Kidney (tissue), 14 donors: ENCODE results near the gene PCDHGB1. TPM values are rescaled to one million over a fixed set of nuclear protein-coding genes. Genes with fewer than 3 reads are reported as not detected.
A peak's percentile ranks its signal among the peaks of the same experiment; 100 is the strongest.
"Not testable (repeated sequence)": the region's sequence is repeated elsewhere in the genome, so short reads cannot be mapped to it uniquely, and the experiment has no call there.

Experiments used
- DNase-seq, 5 donors: peaks; one replicate each; pipeline ENCODE4 v3.0.0-alpha.2; 2013 to 2020
- FAIRE-seq: peaks from 2 replicates; lab custom pipeline; 2012; peaks lifted over from hg19 to GRCh38; lab: Jason Lieb, UNC
- H3K27ac ChIP-seq, 2 donors: one replicate each; pipeline ENCODE4 v1.7.0; 2013; ENCODE audit warnings: low read depth in 2 of 2, low read length in 2 of 2, inconsistent platforms in 1 of 2
- H3K27me3 ChIP-seq: one replicate; pipeline ENCODE4 v1.7.1; 2013; ENCODE audit warnings: low read length, inconsistent platforms; ENCODE audit not compliant: control insufficient read depth, insufficient read depth
- H3K36me3 ChIP-seq, 3 donors: one replicate each; pipeline versions ENCODE4 v1.7.0 to v1.7.1; 2013; ENCODE audit warnings: low read length in 3 of 3, control low read depth in 1 of 3, inconsistent platforms in 1 of 3; ENCODE audit not compliant: insufficient read depth in 3 of 3, control insufficient read depth in 2 of 3
- H3K4me1 ChIP-seq, 3 donors: one replicate each; pipeline versions ENCODE4 v1.7.0 to v1.7.1; 2013; ENCODE audit warnings: low read length in 3 of 3, inconsistent platforms in 1 of 3, low read depth in 1 of 3; ENCODE audit not compliant: control insufficient read depth in 2 of 3, insufficient read depth in 2 of 3
- H3K4me3 ChIP-seq, 3 donors: one replicate each; pipeline versions ENCODE4 v1.7.0 to v1.8.1; 2013; ENCODE audit warnings: low read length in 3 of 3, control low read depth in 1 of 3, inconsistent platforms in 1 of 3
- H3K9ac ChIP-seq, 3 donors: one replicate each; pipeline versions ENCODE4 v1.7.0 to v1.7.1; 2013; ENCODE audit warnings: low read length in 3 of 3, control low read depth in 1 of 3, inconsistent platforms in 1 of 3
- H3K9me3 ChIP-seq, 3 donors: one replicate each; pipeline versions ENCODE4 v1.7.0 to v1.7.1; 2013; ENCODE audit warnings: low read length in 3 of 3, control low read depth in 1 of 3, inconsistent platforms in 1 of 3; ENCODE audit not compliant: control insufficient read depth in 2 of 3, insufficient read depth in 1 of 3
- CTCF ChIP-seq: IDR thresholded peaks from 3 replicates; pipeline ENCODE4 v1.5.1; 2012; ENCODE audit warnings: mild to moderate bottlenecking, moderate library complexity, borderline replicate concordance; ENCODE audit not compliant: insufficient read depth; ENCODE audit errors: extremely low read depth
- intact Hi-C: fragments of 100-400 bp; cut with DNase I; formaldehyde crosslinking; loops from one replicate; pipeline ENCODE4 v1.11.1; 2022
- polyA plus RNA-seq: library from polyadenylated mRNA; stranded (reverse); fragments of 350-450 nt; fragmentation: Illumina TruSeq; extraction: RNeasy Lipid Tissue Mini Kit (QIAGEN cat#74804); gene quantifications from one replicate; pipeline ENCODE4 v1.2.3, GENCODE V29; 2014; ENCODE audit warnings: low read depth, low replicate concordance; ENCODE audit not compliant: insufficient read depth
- total RNA-seq: library from RNA; stranded (reverse); fragmentation: NEBNext Ultra II Directional; extraction: Animal tissue kit (Norgen Biotek cat#: 25700); gene quantifications from one replicate; pipeline ENCODE4 v1.2.1, GENCODE V29; 2021
- donor health status: control.
- donor health status: control.
- donor health status: control.
- donor health status: control.
- donor health status: control.
- donor health status: DM: yes; HTN: yes; CAD: no.
- donor health status: Normal renal cell carcinoma (clear cell type).

Gene PCDHGB1
- total and polyA plus RNA-seq, 2 donors from 2014 or later, result 0.37 to 2.9 TPM

DNA sequence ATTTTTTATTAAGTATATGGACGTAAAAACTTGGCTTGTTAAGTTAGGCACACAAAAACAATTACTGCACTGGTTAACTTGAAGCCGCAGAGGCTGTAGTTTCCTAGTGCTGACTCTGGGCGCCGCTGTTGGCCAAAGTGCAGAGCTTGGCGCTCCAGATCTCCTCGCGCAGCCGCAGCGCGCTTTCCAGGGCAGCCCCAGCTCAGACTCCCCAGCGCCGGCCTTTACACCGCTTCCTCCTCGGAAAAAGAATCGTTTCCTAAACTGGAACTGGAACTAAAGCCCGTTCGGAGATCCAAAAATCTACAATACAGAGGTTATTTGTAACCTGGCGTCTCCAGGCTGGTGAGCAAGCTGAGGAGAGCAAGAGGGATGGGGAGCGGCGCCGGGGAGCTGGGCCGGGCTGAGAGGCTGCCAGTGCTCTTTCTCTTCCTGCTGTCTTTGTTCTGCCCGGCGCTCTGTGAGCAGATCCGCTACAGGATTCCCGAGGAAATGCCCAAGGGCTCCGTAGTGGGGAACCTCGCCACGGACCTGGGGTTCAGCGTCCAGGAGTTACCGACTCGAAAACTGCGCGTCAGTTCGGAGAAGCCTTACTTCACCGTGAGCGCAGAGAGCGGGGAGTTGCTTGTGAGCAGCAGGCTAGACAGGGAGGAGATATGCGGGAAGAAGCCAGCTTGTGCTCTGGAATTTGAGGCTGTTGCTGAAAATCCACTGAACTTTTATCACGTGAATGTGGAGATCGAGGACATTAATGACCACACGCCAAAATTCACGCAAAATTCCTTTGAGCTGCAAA lies 48.1 kb downstream of the PCDHGB1 start, which contains the start of gene PCDHGB5:
Gene PCDHGB5, plus strand, starts transcription at position 192 of the 796 bp plus-strand sequence. Its CDS starts 181 bp downstream, at position 373.
- peaks cover 2 to 49% (median 14%) of the 10 kb centered on the region in 3 donors for H3K9me3 ChIP-seq
- H3K27ac ChIP-seq, H3K4me1 ChIP-seq, intact Hi-C loops, FAIRE-seq, H3K27me3 ChIP-seq, H3K9ac ChIP-seq, H3K36me3 ChIP-seq: not testable (repeated sequence)
- TF ChIP-seq CTCF, result peak; percentile 47
- DNase-seq, result peak in 2 of 5 donors; percentile 27 to 36
- H3K4me3 ChIP-seq, result peak within 1 kb of the TSS in 2 of 3 donors; percentile 39 to 45

- Histone ChIP-seq H3K4me3 (peak overlapping the region in 2 of 3 donors; percentile 39 to 45), H3K27me3 (no peaks in the 10 kb centered on the region), H3K4me1 (no peaks in the 10 kb centered on the region), H3K9me3 (peaks cover 3 to 50% (median 14%) of the 10 kb centered on the region in 3 donors), H3K27ac (no peak overlapping the region), H3K36me3 (no peaks in the 10 kb centered on the region), H3K9ac (no peak overlapping the region)
- intact Hi-C loops, result no loop called here
- no peak for FAIRE-seq
- no peak for DNase-seq
- no peak for TF ChIP-seq CTCF
Observed at GRCh38 chr5:141398608-141399007, 48.7 kb downstream of the PCDHGB1 start.

- TF ChIP-seq CTCF, result no peak
- no peak overlapping the region for H3K9ac ChIP-seq
- H3K36me3 ChIP-seq, result no peaks in the 10 kb centered on the region
- no peak for FAIRE-seq
- no peaks in the 10 kb centered on the region for H3K4me1 ChIP-seq
- H3K4me3 ChIP-seq, result peak overlapping the region in 1 of 3 donors; percentile 25
- H3K27me3 ChIP-seq, result no peaks in the 10 kb centered on the region
- no peak overlapping the region for H3K27ac ChIP-seq
- DNase-seq, result no peak
- intact Hi-C loops, result no loop called here
- H3K9me3 ChIP-seq, result peaks cover 3 to 54% (median 20%) of the 10 kb centered on the region in 3 donors
Observed at GRCh38 chr5:141399555-141400258, 49.8 kb downstream of the PCDHGB1 start.

Other genes starting within 250 kb of the PCDHGB1 start
Only the 30 nearest of the 37 such genes appear.
- 2.4 TPM for gene PCDHB9, start 162.9 kb upstream of the PCDHGB1 start, total RNA-seq
- gene PCDHB9, start 162.9 kb upstream of the PCDHGB1 start, polyA plus RNA-seq, result 0.47 TPM
- gene PCDHB10, start 157.7 kb upstream of the PCDHGB1 start, total RNA-seq, result 2.3 TPM
- 0.73 TPM for gene PCDHB10, start 157.7 kb upstream of the PCDHGB1 start, polyA plus RNA-seq
- gene PCDHB11, start 150.5 kb upstream of the PCDHGB1 start, total RNA-seq, result 4.3 TPM
- 0.47 TPM for gene PCDHB11, start 150.5 kb upstream of the PCDHGB1 start, polyA plus RNA-seq
- 2.5 TPM for gene PCDHB12, start 141.4 kb upstream of the PCDHGB1 start, total RNA-seq
- gene PCDHB12, start 141.4 kb upstream of the PCDHGB1 start, polyA plus RNA-seq, result 0.77 TPM
- gene PCDHB13, start 136.2 kb upstream of the PCDHGB1 start, total RNA-seq, result 5.9 TPM
- gene PCDHB13, start 136.2 kb upstream of the PCDHGB1 start, polyA plus RNA-seq, result 0.86 TPM
- gene PCDHB14, start 126.8 kb upstream of the PCDHGB1 start, total RNA-seq, result 6.2 TPM
- 2.0 TPM for gene PCDHB14, start 126.8 kb upstream of the PCDHGB1 start, polyA plus RNA-seq
- 6.0 TPM for gene PCDHB15, start 104.7 kb upstream of the PCDHGB1 start, total RNA-seq
- gene PCDHB15, start 104.7 kb upstream of the PCDHGB1 start, polyA plus RNA-seq, result 1.8 TPM
- 0.94 TPM for gene SLC25A2, start 46.0 kb upstream of the PCDHGB1 start, total RNA-seq
- gene SLC25A2, start 46.0 kb upstream of the PCDHGB1 start, polyA plus RNA-seq, result not detected
- 73.5 TPM for gene TAF7, start 29.3 kb upstream of the PCDHGB1 start, total RNA-seq
- gene TAF7, start 29.3 kb upstream of the PCDHGB1 start, polyA plus RNA-seq, result 71.3 TPM
- gene PCDHGA1, start 19.6 kb upstream of the PCDHGB1 start, total RNA-seq, result 0.69 TPM
- gene PCDHGA1, start 19.6 kb upstream of the PCDHGB1 start, polyA plus RNA-seq, result 0.19 TPM
- 4.7 TPM for gene PCDHGA2, start 11.3 kb upstream of the PCDHGB1 start, total RNA-seq
- gene PCDHGA2, start 11.3 kb upstream of the PCDHGB1 start, polyA plus RNA-seq, result 0.73 TPM
- 4.0 TPM for gene PCDHGA3, start 6.3 kb upstream of the PCDHGB1 start, total RNA-seq
- 0.22 TPM for gene PCDHGA3, start 6.3 kb upstream of the PCDHGB1 start, polyA plus RNA-seq
- gene PCDHGA4, start 4.9 kb downstream of the PCDHGB1 start, total RNA-seq, result 3.9 TPM
- gene PCDHGA4, start 4.9 kb downstream of the PCDHGB1 start, polyA plus RNA-seq, result 0.13 TPM
- gene PCDHGB2, start 9.9 kb downstream of the PCDHGB1 start, total RNA-seq, result 4.0 TPM
- gene PCDHGB2, start 9.9 kb downstream of the PCDHGB1 start, polyA plus RNA-seq, result not detected
- 2.8 TPM for gene PCDHGA5, start 14.1 kb downstream of the PCDHGB1 start, total RNA-seq
- not detected for gene PCDHGA5, start 14.1 kb downstream of the PCDHGB1 start, polyA plus RNA-seq
- gene PCDHGB3, start 20.1 kb downstream of the PCDHGB1 start, total RNA-seq, result 4.4 TPM
- gene PCDHGB3, start 20.1 kb downstream of the PCDHGB1 start, polyA plus RNA-seq, result 0.15 TPM
- 7.2 TPM for gene PCDHGA6, start 23.8 kb downstream of the PCDHGB1 start, total RNA-seq
- gene PCDHGA6, start 23.8 kb downstream of the PCDHGB1 start, polyA plus RNA-seq, result 0.34 TPM
- gene PCDHGA7, start 32.6 kb downstream of the PCDHGB1 start, total RNA-seq, result 4.1 TPM
- gene PCDHGA7, start 32.6 kb downstream of the PCDHGB1 start, polyA plus RNA-seq, result 0.49 TPM
- 6.1 TPM for gene PCDHGB4, start 37.6 kb downstream of the PCDHGB1 start, total RNA-seq
- gene PCDHGB4, start 37.6 kb downstream of the PCDHGB1 start, polyA plus RNA-seq, result 1.0 TPM
- gene PCDHGA8, start 42.5 kb downstream of the PCDHGB1 start, total RNA-seq, result 1.8 TPM
- 0.09 TPM for gene PCDHGA8, start 42.5 kb downstream of the PCDHGB1 start, polyA plus RNA-seq
- gene PCDHGB5, start 47.8 kb downstream of the PCDHGB1 start, total RNA-seq, result 12.3 TPM
- gene PCDHGB5, start 47.8 kb downstream of the PCDHGB1 start, polyA plus RNA-seq, result 0.82 TPM
- gene PCDHGA9, start 52.7 kb downstream of the PCDHGB1 start, total RNA-seq, result 7.6 TPM
- 0.54 TPM for gene PCDHGA9, start 52.7 kb downstream of the PCDHGB1 start, polyA plus RNA-seq
- gene PCDHGB6, start 57.9 kb downstream of the PCDHGB1 start, total RNA-seq, result 7.5 TPM
- gene PCDHGB6, start 57.9 kb downstream of the PCDHGB1 start, polyA plus RNA-seq, result 0.22 TPM
- gene PCDHGA10, start 62.9 kb downstream of the PCDHGB1 start, total RNA-seq, result 5.1 TPM
- gene PCDHGA10, start 62.9 kb downstream of the PCDHGB1 start, polyA plus RNA-seq, result 0.47 TPM
- gene PCDHGB7, start 67.6 kb downstream of the PCDHGB1 start, total RNA-seq, result 15.1 TPM
- gene PCDHGB7, start 67.6 kb downstream of the PCDHGB1 start, polyA plus RNA-seq, result 1.0 TPM
- 3.6 TPM for gene PCDHGA11, start 71.0 kb downstream of the PCDHGB1 start, total RNA-seq
- gene PCDHGA11, start 71.0 kb downstream of the PCDHGB1 start, polyA plus RNA-seq, result 0.37 TPM
- 4.0 TPM for gene PCDHGA12, start 80.4 kb downstream of the PCDHGB1 start, total RNA-seq
- gene PCDHGA12, start 80.4 kb downstream of the PCDHGB1 start, polyA plus RNA-seq, result 0.24 TPM
- 51.5 TPM for gene PCDHGC3, start 125.9 kb downstream of the PCDHGB1 start, total RNA-seq
- gene PCDHGC3, start 125.9 kb downstream of the PCDHGB1 start, polyA plus RNA-seq, result 41.0 TPM
- gene PCDHGC4, start 134.9 kb downstream of the PCDHGB1 start, total RNA-seq, result 1.5 TPM
- not detected for gene PCDHGC4, start 134.9 kb downstream of the PCDHGB1 start, polyA plus RNA-seq
- gene PCDHGC5, start 139.0 kb downstream of the PCDHGB1 start, total RNA-seq, result 1.4 TPM
- not detected for gene PCDHGC5, start 139.0 kb downstream of the PCDHGB1 start, polyA plus RNA-seq